ENCODE results near the gene MGAT1.

Gene MGAT1

DNA sequence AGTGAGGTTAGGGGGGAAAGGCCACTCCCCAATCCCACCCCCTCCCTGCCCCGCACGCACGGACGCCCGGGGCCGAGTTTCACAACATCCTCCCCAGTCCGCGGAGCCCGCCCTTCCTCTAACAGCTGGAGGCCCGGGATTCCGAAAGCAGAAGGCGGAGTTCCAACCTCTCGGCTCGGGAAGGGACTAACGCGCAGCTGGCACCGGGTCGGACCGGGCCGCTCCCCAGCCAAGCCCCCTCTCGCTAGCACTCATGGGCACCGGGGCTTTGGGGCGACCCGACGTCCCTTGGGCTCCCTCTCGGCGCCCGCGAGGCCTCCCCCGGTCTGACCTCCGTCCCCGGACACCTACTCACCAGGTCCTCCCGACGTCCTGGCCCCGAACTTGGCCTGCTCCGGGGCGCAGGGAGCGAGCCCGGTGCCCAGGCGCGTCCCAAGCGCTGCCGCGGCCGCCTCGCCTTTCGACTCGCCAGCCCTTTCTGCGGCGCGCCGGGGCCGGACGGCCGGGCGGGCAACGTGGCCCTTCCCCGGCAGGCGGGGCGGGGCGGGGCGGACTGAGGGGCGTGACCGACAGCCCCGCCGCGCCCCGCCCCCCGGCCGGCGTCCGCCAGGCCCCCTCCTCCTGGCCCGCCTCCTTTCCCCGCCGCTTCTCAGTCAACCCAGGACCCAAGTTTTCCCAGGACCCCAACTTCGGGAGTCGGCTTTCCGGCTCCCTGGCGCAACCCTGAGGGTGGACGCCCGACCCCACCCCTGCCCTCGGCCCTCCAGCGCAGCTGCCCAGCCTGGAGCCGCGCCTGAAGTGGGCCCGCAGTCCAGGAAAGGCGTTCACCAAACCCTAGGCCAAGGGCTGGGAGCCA lies at the start of gene MGAT1:
TSS of gene MGAT1 (minus strand) at position 482 of the 856 bp plus-strand sequence. CDS start 9,835 bp downstream, outside the sequence.
- Histone ChIP-seq H3K9ac (ENCODE audit: low read length) (peak within 1 kb of the TSS; percentile 100), H3K36me3 (ENCODE audit: control insufficient read depth, insufficient read depth, low read length, severe bottlenecking) (peaks cover 7% of the 10 kb centered on the region), H3K4me3 (ENCODE audit: low read length) (peak within 1 kb of the TSS; percentile 98), H3K27me3 (replicated peaks; ENCODE audit: control insufficient read depth, insufficient read depth, low read length) (no peaks in the 10 kb centered on the region), H3K4me1 (ENCODE audit: control insufficient read depth, insufficient read depth, low read length) (peaks cover 81% of the 10 kb centered on the region), H3K9me3 (ENCODE audit: control insufficient read depth, low read length) (no peaks in the 10 kb centered on the region)
- DNase-seq (ENCODE audit: low read depth): peak; percentile 97

DNA sequence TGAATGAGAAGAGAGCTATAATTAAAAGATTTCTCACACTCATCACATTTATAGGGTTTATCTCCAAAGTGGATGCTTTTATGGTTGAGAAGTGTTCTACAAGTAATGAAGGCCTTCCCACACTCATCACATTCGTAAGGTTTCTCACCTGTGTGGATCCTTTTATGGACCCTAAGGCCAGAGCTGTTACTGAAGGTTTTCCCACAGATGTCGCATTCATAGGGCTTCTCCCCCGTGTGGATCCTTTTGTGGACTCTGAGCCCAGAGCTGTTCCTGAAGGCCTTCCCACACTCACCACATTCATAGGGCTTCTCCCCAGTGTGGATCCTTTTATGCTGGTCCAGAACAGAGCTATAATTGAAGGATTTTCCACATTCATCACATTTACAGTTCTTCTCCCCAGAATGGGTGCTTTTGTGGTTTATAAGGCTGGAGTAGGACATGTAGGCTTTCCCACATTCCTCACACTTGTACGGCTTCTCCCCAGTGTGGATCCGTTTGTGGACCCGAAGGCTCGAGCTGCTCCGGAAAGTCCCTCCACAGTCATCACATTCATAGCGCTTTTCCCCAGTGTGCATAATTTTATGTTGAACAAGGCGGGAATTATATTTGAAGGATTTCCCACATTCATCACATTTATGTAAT lies 48.0 kb upstream of the MGAT1 start:
- H3K9ac ChIP-seq (ENCODE audit: low read length): no peak overlapping the region
- H3K9me3 ChIP-seq (ENCODE audit: control insufficient read depth, low read length): peaks cover 25% of the 10 kb centered on the region
- no peak for DNase-seq (ENCODE audit: low read depth)
- no peaks in the 10 kb centered on the region for H3K27me3 ChIP-seq (replicated peaks; ENCODE audit: control insufficient read depth, insufficient read depth, low read length)
- peaks cover 42% of the 10 kb centered on the region for H3K36me3 ChIP-seq (ENCODE audit: control insufficient read depth, insufficient read depth, low read length, severe bottlenecking)
- no peaks in the 10 kb centered on the region for H3K4me1 ChIP-seq (ENCODE audit: control insufficient read depth, insufficient read depth, low read length)
- peak overlapping the region; percentile 16 for H3K4me3 ChIP-seq (ENCODE audit: low read length)

- no peak for DNase-seq (ENCODE audit: low read depth)
- Histone ChIP-seq H3K9me3 (ENCODE audit: control insufficient read depth, low read length) (peaks cover 25% of the 10 kb centered on the region), H3K9ac (ENCODE audit: low read length) (no peak overlapping the region), H3K4me3 (ENCODE audit: low read length) (peak overlapping the region; percentile 14), H3K4me1 (ENCODE audit: control insufficient read depth, insufficient read depth, low read length) (no peaks in the 10 kb centered on the region), H3K27me3 (replicated peaks; ENCODE audit: control insufficient read depth, insufficient read depth, low read length) (no peaks in the 10 kb centered on the region), H3K36me3 (ENCODE audit: control insufficient read depth, insufficient read depth, low read length, severe bottlenecking) (peaks cover 42% of the 10 kb centered on the region)
These were observed 47.2 kb upstream of the MGAT1 start for GRCh38 chr5:180849827-180850226.

DNA sequence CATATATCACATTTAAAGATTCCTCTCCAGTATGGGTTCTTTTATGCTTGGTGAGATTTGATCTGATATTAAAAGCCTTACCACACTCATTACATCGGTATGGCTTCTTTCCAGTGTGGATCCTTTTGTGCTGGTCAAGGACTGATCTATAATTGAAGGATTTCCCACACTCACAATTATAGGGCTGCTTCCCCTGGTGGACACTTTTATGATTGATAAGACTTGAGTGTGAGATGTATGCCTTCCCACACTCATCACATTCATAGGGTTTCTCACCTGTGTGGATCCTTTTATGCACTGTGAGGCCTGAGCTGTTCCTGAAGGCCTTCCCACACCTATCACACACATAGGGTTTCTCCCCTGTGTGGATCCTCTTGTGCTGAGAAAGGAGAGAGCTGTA lies 46.3 kb upstream of the MGAT1 start:
- DNase-seq (ENCODE audit: low read depth): no peak
- Histone ChIP-seq H3K4me3 (ENCODE audit: low read length) (no peak overlapping the region), H3K27me3 (replicated peaks; ENCODE audit: control insufficient read depth, insufficient read depth, low read length) (no peaks in the 10 kb centered on the region), H3K36me3 (ENCODE audit: control insufficient read depth, insufficient read depth, low read length, severe bottlenecking) (peaks cover 42% of the 10 kb centered on the region), H3K9me3 (ENCODE audit: control insufficient read depth, low read length) (peaks cover 25% of the 10 kb centered on the region), H3K9ac (ENCODE audit: low read length) (no peak overlapping the region), H3K4me1 (ENCODE audit: control insufficient read depth, insufficient read depth, low read length) (peaks cover 4% of the 10 kb centered on the region)

- Histone ChIP-seq H3K36me3 (ENCODE audit: control insufficient read depth, insufficient read depth, low read length, severe bottlenecking) (peaks cover 42% of the 10 kb centered on the region), H3K4me3 (ENCODE audit: low read length) (no peak overlapping the region), H3K27me3 (replicated peaks; ENCODE audit: control insufficient read depth, insufficient read depth, low read length) (no peaks in the 10 kb centered on the region), H3K4me1 (ENCODE audit: control insufficient read depth, insufficient read depth, low read length) (peaks cover 8% of the 10 kb centered on the region), H3K9me3 (ENCODE audit: control insufficient read depth, low read length) (peaks cover 25% of the 10 kb centered on the region), H3K9ac (ENCODE audit: low read length) (no peak overlapping the region)
- no peak for DNase-seq (ENCODE audit: low read depth)
These were observed 45.7 kb upstream of the MGAT1 start for GRCh38 chr5:180848265-180848664.

- no peak overlapping the region for H3K4me3 ChIP-seq (ENCODE audit: low read length)
- H3K36me3 ChIP-seq (ENCODE audit: control insufficient read depth, insufficient read depth, low read length, severe bottlenecking): peaks cover 42% of the 10 kb centered on the region
- H3K4me1 ChIP-seq (ENCODE audit: control insufficient read depth, insufficient read depth, low read length): peaks cover 8% of the 10 kb centered on the region
- H3K9me3 ChIP-seq (ENCODE audit: control insufficient read depth, low read length): peaks cover 25% of the 10 kb centered on the region
- no peaks in the 10 kb centered on the region for H3K27me3 ChIP-seq (replicated peaks; ENCODE audit: control insufficient read depth, insufficient read depth, low read length)
- DNase-seq (ENCODE audit: low read depth): no peak
- no peak overlapping the region for H3K9ac ChIP-seq (ENCODE audit: low read length)
These were observed 44.4 kb upstream of the MGAT1 start for GRCh38 chr5:180847026-180847425.

GRCh38 chr5:180844858-180845257 lies 42.3 kb upstream of the MGAT1 start:
- Histone ChIP-seq H3K27me3 (replicated peaks; ENCODE audit: control insufficient read depth, insufficient read depth, low read length) (no peaks in the 10 kb centered on the region), H3K4me1 (ENCODE audit: control insufficient read depth, insufficient read depth, low read length) (peaks cover 8% of the 10 kb centered on the region), H3K9me3 (ENCODE audit: control insufficient read depth, low read length) (peaks cover 10% of the 10 kb centered on the region), H3K4me3 (ENCODE audit: low read length) (no peak overlapping the region), H3K9ac (ENCODE audit: low read length) (no peak overlapping the region), H3K36me3 (ENCODE audit: control insufficient read depth, insufficient read depth, low read length, severe bottlenecking) (peaks cover 21% of the 10 kb centered on the region)
- no peak for DNase-seq (ENCODE audit: low read depth)

GRCh38 chr5:180844432-180844831 lies 41.8 kb upstream of the MGAT1 start:
- H3K9ac ChIP-seq (ENCODE audit: low read length): no peak overlapping the region
- peaks cover 8% of the 10 kb centered on the region for H3K4me1 ChIP-seq (ENCODE audit: control insufficient read depth, insufficient read depth, low read length)
- no peak for DNase-seq (ENCODE audit: low read depth)

DNA sequence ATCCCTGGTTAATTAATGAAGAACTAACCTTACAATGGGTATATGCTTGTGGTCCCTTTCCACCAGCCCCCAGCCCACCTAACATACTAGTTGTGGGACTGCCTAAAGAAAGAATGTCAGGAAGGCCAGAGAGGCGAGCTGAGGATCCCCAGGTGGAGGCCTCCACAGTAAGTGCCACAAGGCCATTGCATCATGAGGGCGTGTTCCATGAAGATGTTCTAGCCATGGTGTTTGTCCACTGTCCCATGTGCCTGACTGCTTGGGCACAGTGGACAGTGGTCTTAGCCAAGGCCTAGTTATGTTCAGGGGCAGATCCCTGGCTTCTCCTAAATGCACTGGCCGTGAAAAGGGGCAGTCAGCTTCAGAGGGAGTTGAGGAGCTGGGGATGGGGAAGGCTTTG lies 37.3 kb upstream of the MGAT1 start:
- H3K36me3 ChIP-seq (ENCODE audit: control insufficient read depth, insufficient read depth, low read length, severe bottlenecking): peaks cover 31% of the 10 kb centered on the region
- H3K27me3 ChIP-seq (replicated peaks; ENCODE audit: control insufficient read depth, insufficient read depth, low read length): no peaks in the 10 kb centered on the region
- H3K9ac ChIP-seq (ENCODE audit: low read length): no peak overlapping the region
- H3K9me3 ChIP-seq (ENCODE audit: control insufficient read depth, low read length): no peaks in the 10 kb centered on the region
- no peak for DNase-seq (ENCODE audit: low read depth)
- H3K4me1 ChIP-seq (ENCODE audit: control insufficient read depth, insufficient read depth, low read length): peaks cover 8% of the 10 kb centered on the region
- no peak overlapping the region for H3K4me3 ChIP-seq (ENCODE audit: low read length)

More at GRCh38 chr5:180844432-180844831, 41.8 kb upstream of the MGAT1 start:
- peaks cover 6% of the 10 kb centered on the region for H3K9me3 ChIP-seq (ENCODE audit: control insufficient read depth, low read length)
- H3K4me3 ChIP-seq (ENCODE audit: low read length): no peak overlapping the region
- peaks cover 16% of the 10 kb centered on the region for H3K36me3 ChIP-seq (ENCODE audit: control insufficient read depth, insufficient read depth, low read length, severe bottlenecking)
- H3K27me3 ChIP-seq (replicated peaks; ENCODE audit: control insufficient read depth, insufficient read depth, low read length): no peaks in the 10 kb centered on the region

GRCh38 chr5:180839227-180839626 lies 36.6 kb upstream of the MGAT1 start:
- H3K9ac ChIP-seq (ENCODE audit: low read length): no peak overlapping the region
- H3K4me1 ChIP-seq (ENCODE audit: control insufficient read depth, insufficient read depth, low read length): peaks cover 9% of the 10 kb centered on the region
- no peak for DNase-seq (ENCODE audit: low read depth)

GRCh38 chr5:180837478-180837877 lies 34.9 kb upstream of the MGAT1 start:
- Histone ChIP-seq H3K9ac (ENCODE audit: low read length) (no peak overlapping the region), H3K36me3 (ENCODE audit: control insufficient read depth, insufficient read depth, low read length, severe bottlenecking) (peaks cover 42% of the 10 kb centered on the region), H3K4me1 (ENCODE audit: control insufficient read depth, insufficient read depth, low read length) (peaks cover 11% of the 10 kb centered on the region), H3K9me3 (ENCODE audit: control insufficient read depth, low read length) (no peaks in the 10 kb centered on the region), H3K27me3 (replicated peaks; ENCODE audit: control insufficient read depth, insufficient read depth, low read length) (no peaks in the 10 kb centered on the region), H3K4me3 (ENCODE audit: low read length) (no peak overlapping the region)
- no peak for DNase-seq (ENCODE audit: low read depth)

More at GRCh38 chr5:180839227-180839626, 36.6 kb upstream of the MGAT1 start:
- no peaks in the 10 kb centered on the region for H3K9me3 ChIP-seq (ENCODE audit: control insufficient read depth, low read length)
- peaks cover 38% of the 10 kb centered on the region for H3K36me3 ChIP-seq (ENCODE audit: control insufficient read depth, insufficient read depth, low read length, severe bottlenecking)
- H3K27me3 ChIP-seq (replicated peaks; ENCODE audit: control insufficient read depth, insufficient read depth, low read length): no peaks in the 10 kb centered on the region
- no peak overlapping the region for H3K4me3 ChIP-seq (ENCODE audit: low read length)
